HG03558 (cell line): ENCODE measurements around the gene RIPOR3.
"Not testable (repeated sequence)": the region's sequence is repeated elsewhere in the genome, so short reads cannot be mapped to it uniquely, and the experiment has no call there.

Experiments used
- ATAC-seq: cut with Tn5 transposase; IDR thresholded peaks from one replicate; pipeline ENCODE4 v1.9.1; 2021; ENCODE audit warnings: moderate number of reproducible peaks; ENCODE audit not compliant: unreplicated experiment; ENCODE audit errors: extremely low read depth

RIPOR3 gene

GRCh38 chr20:50708845-50709635 is 17.7 kb upstream of the RIPOR3 start:
- no peak for ATAC-seq

GRCh38 chr20:50704971-50705370 is 13.6 kb upstream of the RIPOR3 start:
- ATAC-seq, result no peak

GRCh38 chr20:50704514-50704913 is 13.2 kb upstream of the RIPOR3 start:
- no peak for ATAC-seq

- not testable (repeated sequence) for ATAC-seq
These were observed 12.5 kb upstream of the RIPOR3 start for GRCh38 chr20:50703651-50704438.

GRCh38 chr20:50701041-50701963 is 10.0 kb upstream of the RIPOR3 start:
- ATAC-seq, result no peak

GRCh38 chr20:50699688-50700087 is 8.3 kb upstream of the RIPOR3 start:
- ATAC-seq, result no peak

- ATAC-seq, result not testable (repeated sequence)
These were observed 6.9 kb upstream of the RIPOR3 start for GRCh38 chr20:50698255-50698654.

- ATAC-seq, result no peak
These were observed 4.0 kb upstream of the RIPOR3 start for GRCh38 chr20:50695135-50695872.

- no peak for ATAC-seq
These were observed 3.2 kb upstream of the RIPOR3 start for GRCh38 chr20:50694379-50695134.

GRCh38 chr20:50693001-50693400 is 1.7 kb upstream of the RIPOR3 start:
- no peak for ATAC-seq

GRCh38 chr20:50692552-50692933 is 1.2 kb upstream of the RIPOR3 start:
- ATAC-seq, result no peak

- no peak for ATAC-seq
These were observed 520 bp upstream of the RIPOR3 start for GRCh38 chr20:50691573-50692551.

GRCh38 chr20:50689864-50690649 is 1.3 kb downstream of the RIPOR3 start:
- no peak for ATAC-seq

- no peak for ATAC-seq
These were observed 2.9 kb downstream of the RIPOR3 start for GRCh38 chr20:50688256-50688975.

- ATAC-seq, result no peak
These were observed 4.5 kb downstream of the RIPOR3 start for GRCh38 chr20:50686821-50687220.

GRCh38 chr20:50683570-50683969 is 7.8 kb downstream of the RIPOR3 start:
- no peak for ATAC-seq
